Neural cell (in vitro differentiated cells): ENCODE measurements around the gene TNFRSF19.

Source experiments
- EP300 ChIP-seq: fragments of 450-650 bp; conservative IDR thresholded peaks from 2 replicates; pipeline ENCODE4 v1.6.1; 2014; ENCODE audit warnings: antibody characterized with exemption, mild to moderate bottlenecking, moderate library complexity; ENCODE audit not compliant: poor library complexity, severe bottlenecking
- EZH2 ChIP-seq: fragments of 200-600, 300-800 bp; shearing (Covaris generic), sonication (generic); IDR thresholded peaks from 2 replicates; pipeline ENCODE4 v1.6.1; 2014; ENCODE audit warnings: antibody characterized with exemption, low read length, borderline replicate concordance, mild to moderate bottlenecking; ENCODE audit not compliant: insufficient read depth, poor library complexity, severe bottlenecking
- MXI1 ChIP-seq: fragments of 450-650 bp; conservative IDR thresholded peaks from 2 replicates; pipeline ENCODE4 v1.6.1; 2014; ENCODE audit warnings: antibody characterized with exemption, mild to moderate bottlenecking; ENCODE audit not compliant: poor library complexity, severe bottlenecking
- POLR2AphosphoS5 ChIP-seq: IDR thresholded peaks from 2 replicates; pipeline ENCODE4 v1.6.1; 2012
- RAD21 ChIP-seq: fragments of 450-650 bp; conservative IDR thresholded peaks from 2 replicates; pipeline ENCODE4 v1.6.1; 2014; ENCODE audit warnings: antibody characterized with exemption, mild to moderate bottlenecking, moderate library complexity
- SMC3 ChIP-seq: fragments of 450-650 bp; conservative IDR thresholded peaks from 2 replicates; pipeline ENCODE4 v1.6.1; 2014; ENCODE audit warnings: antibody characterized with exemption, mild to moderate bottlenecking, moderate library complexity; ENCODE audit not compliant: poor library complexity
- TAF1 ChIP-seq: IDR thresholded peaks from 2 replicates; pipeline ENCODE4 v1.6.1; 2012; ENCODE audit warnings: low read depth
- TF ChIP-seq, protein P1 (sequence below): fragments of 450-650 bp; IDR thresholded peaks from 2 replicates; pipeline ENCODE4 v1.5.1; 2014; ENCODE audit warnings: antibody characterized with exemption, mild to moderate bottlenecking, moderate library complexity; ENCODE audit not compliant: poor library complexity, severe bottlenecking
- TF ChIP-seq, protein P2 (sequence below): IDR thresholded peaks from 2 replicates; pipeline ENCODE4 v1.6.1; 2012; ENCODE audit warnings: borderline replicate concordance

- TF ChIP-seq TAF1 (no peak), EZH2 (no peak), EP300 (no peak), MXI1 (no peak), POLR2AphosphoS5 (no peak), RAD21 (no peak), SMC3 (no peak)
- TF ChIP-seq, protein P1, sequence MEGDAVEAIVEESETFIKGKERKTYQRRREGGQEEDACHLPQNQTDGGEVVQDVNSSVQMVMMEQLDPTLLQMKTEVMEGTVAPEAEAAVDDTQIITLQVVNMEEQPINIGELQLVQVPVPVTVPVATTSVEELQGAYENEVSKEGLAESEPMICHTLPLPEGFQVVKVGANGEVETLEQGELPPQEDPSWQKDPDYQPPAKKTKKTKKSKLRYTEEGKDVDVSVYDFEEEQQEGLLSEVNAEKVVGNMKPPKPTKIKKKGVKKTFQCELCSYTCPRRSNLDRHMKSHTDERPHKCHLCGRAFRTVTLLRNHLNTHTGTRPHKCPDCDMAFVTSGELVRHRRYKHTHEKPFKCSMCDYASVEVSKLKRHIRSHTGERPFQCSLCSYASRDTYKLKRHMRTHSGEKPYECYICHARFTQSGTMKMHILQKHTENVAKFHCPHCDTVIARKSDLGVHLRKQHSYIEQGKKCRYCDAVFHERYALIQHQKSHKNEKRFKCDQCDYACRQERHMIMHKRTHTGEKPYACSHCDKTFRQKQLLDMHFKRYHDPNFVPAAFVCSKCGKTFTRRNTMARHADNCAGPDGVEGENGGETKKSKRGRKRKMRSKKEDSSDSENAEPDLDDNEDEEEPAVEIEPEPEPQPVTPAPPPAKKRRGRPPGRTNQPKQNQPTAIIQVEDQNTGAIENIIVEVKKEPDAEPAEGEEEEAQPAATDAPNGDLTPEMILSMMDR: no peak
- TF ChIP-seq, protein P2, sequence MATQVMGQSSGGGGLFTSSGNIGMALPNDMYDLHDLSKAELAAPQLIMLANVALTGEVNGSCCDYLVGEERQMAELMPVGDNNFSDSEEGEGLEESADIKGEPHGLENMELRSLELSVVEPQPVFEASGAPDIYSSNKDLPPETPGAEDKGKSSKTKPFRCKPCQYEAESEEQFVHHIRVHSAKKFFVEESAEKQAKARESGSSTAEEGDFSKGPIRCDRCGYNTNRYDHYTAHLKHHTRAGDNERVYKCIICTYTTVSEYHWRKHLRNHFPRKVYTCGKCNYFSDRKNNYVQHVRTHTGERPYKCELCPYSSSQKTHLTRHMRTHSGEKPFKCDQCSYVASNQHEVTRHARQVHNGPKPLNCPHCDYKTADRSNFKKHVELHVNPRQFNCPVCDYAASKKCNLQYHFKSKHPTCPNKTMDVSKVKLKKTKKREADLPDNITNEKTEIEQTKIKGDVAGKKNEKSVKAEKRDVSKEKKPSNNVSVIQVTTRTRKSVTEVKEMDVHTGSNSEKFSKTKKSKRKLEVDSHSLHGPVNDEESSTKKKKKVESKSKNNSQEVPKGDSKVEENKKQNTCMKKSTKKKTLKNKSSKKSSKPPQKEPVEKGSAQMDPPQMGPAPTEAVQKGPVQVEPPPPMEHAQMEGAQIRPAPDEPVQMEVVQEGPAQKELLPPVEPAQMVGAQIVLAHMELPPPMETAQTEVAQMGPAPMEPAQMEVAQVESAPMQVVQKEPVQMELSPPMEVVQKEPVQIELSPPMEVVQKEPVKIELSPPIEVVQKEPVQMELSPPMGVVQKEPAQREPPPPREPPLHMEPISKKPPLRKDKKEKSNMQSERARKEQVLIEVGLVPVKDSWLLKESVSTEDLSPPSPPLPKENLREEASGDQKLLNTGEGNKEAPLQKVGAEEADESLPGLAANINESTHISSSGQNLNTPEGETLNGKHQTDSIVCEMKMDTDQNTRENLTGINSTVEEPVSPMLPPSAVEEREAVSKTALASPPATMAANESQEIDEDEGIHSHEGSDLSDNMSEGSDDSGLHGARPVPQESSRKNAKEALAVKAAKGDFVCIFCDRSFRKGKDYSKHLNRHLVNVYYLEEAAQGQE: no peak
These were observed 16.1 kb downstream of the TNFRSF19 start for GRCh38 chr13:23586336-23586735.
